Measurements from ENCODE around the gene MTHFD2. TPM values are rescaled to one million over a fixed set of nuclear protein-coding genes. Genes with fewer than 3 reads are reported as not detected.

The MTHFD2 gene
- total and polyA plus RNA-seq, 2 of the 8 experiments (the other 6 are each of a cell fraction or from before 2014, with no cell fraction given), result 99.5 to 291 TPM

DNA sequence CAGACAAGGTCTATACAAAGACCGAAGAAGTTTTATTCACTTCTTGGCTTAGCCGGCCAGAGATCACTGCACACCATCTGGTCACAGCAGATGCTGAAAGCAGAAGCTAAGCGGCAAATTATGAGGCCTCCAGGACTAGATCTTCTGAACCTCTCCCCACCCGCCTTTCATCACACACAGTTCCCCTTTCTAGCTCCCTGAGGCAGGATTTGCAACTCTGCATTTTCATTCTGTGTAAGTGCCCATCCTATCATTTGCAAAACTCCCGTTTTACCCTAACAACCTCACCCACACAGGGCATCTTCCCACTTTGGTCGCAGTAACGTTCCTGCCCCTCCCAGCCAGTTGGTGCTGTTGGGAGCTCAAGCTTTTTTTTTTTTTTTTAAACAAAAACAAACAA, 16.7 kb upstream of the MTHFD2 start:
- Histone ChIP-seq H3K36me3 (ENCODE audit: control insufficient read depth in 2 of 4, insufficient read depth in 4 of 4, low read length in 3 of 4) (no peaks in the 10 kb centered on the region; a peak in 2 of 8 replicates), H2AFZ (ENCODE audit: low read length) (peak overlapping the region; percentile 47; the same call in 1 of the 2 replicates), H2BK120ac (replicated peaks; ENCODE audit: low read depth, low read length) (no peak overlapping the region), H2AK5ac (ENCODE audit: low read depth, low read length) (no peak overlapping the region), H4K8ac (ENCODE audit: extremely low read depth, insufficient read depth, low read length) (no peak overlapping the region), H3K23ac (ENCODE audit: insufficient read length) (no peak overlapping the region), H2BK5ac (ENCODE audit: low read depth, low read length) (no peak overlapping the region), H3K14ac (ENCODE audit: insufficient read length) (no peak overlapping the region), H3K4me2 (ENCODE audit: insufficient read depth in 1 of 2, low read depth in 2 of 2, low read length in 2 of 2) (peak overlapping the region in 1 of 2 experiments; percentile 36; a peak in 2 of 4 replicates), H2BK20ac (ENCODE audit: low read length) (no peak overlapping the region), H3K56ac (replicated peaks; ENCODE audit: insufficient read length, low read depth, low read length) (no peak overlapping the region), H2BK15ac (ENCODE audit: low read length) (no peak overlapping the region), H3K27ac (ENCODE audit: low read depth, low read length) (no peak overlapping the region), H3K4me1 (replicated peaks in 1 of 4; ENCODE audit: control insufficient read depth in 3 of 4, insufficient read depth in 4 of 4, low read length in 3 of 4) (peaks cover 0 to 5% (median 2%) of the 10 kb centered on the region in 4 experiments; a peak in 3 of 7 replicates), H3K18ac (ENCODE audit: extremely low read depth, low read length) (no peak overlapping the region; the same call in 1 of the 2 replicates), H4K20me1 (replicated peaks in 1 of 2; ENCODE audit: control insufficient read depth in 1 of 2, insufficient read depth in 2 of 2, low read length in 2 of 2) (peaks cover 0 to 3% of the 10 kb centered on the region in 2 experiments), H3K79me2 (ENCODE audit: control insufficient read depth in 1 of 2, insufficient read depth in 2 of 2, low read length in 2 of 2) (peaks cover 5 to 15% of the 10 kb centered on the region in 2 experiments), H4K91ac (replicated peaks; ENCODE audit: insufficient read length, low read length) (no peak overlapping the region), H3K23me2 (ENCODE audit: low read depth, low read length) (no peaks in the 10 kb centered on the region; the same call in 1 of the 2 replicates), H3K27me3 (replicated peaks in 1 of 4; ENCODE audit: control insufficient read depth in 3 of 4, extremely low read depth in 1 of 4, insufficient read depth in 3 of 4, low read length in 3 of 4) (no peaks in the 10 kb centered on the region), H3K9ac (replicated peaks in 1 of 4; ENCODE audit: extremely low read depth in 1 of 4, low read depth in 3 of 4, low read length in 3 of 4) (no peak overlapping the region), H3K4me3 (ENCODE audit: extremely low read depth in 1 of 4, insufficient read depth in 2 of 4, low read depth in 3 of 4, low read length in 4 of 4) (no peak overlapping the region), H2BK12ac (ENCODE audit: low read depth, low read length) (no peak overlapping the region), H3K4ac (replicated peaks; ENCODE audit: insufficient read length, low read depth, low read length) (no peak overlapping the region), H3K9me3 (ENCODE audit: insufficient read depth in 2 of 2, low read depth in 1 of 2, low read length in 1 of 2) (no peaks in the 10 kb centered on the region), H3K79me1 (ENCODE audit: low read depth, low read length) (0 out of 2 replicates have a peak, but pooled peaks cover 2% of the 10 kb centered on the region), H4K5ac (ENCODE audit: insufficient read length, low read depth, low read length) (no peak overlapping the region)
- TF ChIP-seq KDM1A (IDR thresholded peaks at IDR 0.05; ENCODE audit: borderline replicate concordance, low read length) (no peak), TAF7 (optimal IDR thresholded peaks at IDR 0.05; ENCODE audit: borderline replicate concordance, low read depth, low read length) (no peak), JUN (IDR thresholded peaks at IDR 0.05; ENCODE audit: low read depth, low read length) (no peak), FOSL1 (IDR thresholded peaks at IDR 0.05; ENCODE audit: insufficient read depth, low read depth, low read length) (no peak), JUND (IDR thresholded peaks at IDR 0.05; ENCODE audit: low read length) (no peak), SP1 (IDR thresholded peaks at IDR 0.05; ENCODE audit: low read depth, low read length) (no peak), EGR1 (IDR thresholded peaks at IDR 0.05; ENCODE audit: borderline replicate concordance, low read depth, low read length) (no peak), HDAC2 (IDR thresholded peaks at IDR 0.05; ENCODE audit: borderline replicate concordance in 1 of 2, low read depth in 2 of 2, low read length in 2 of 2) (no peak), POU5F1 (IDR thresholded peaks at IDR 0.05; ENCODE audit: low read depth, low read length) (no peak)
- ChIA-PET POLR2A (ENCODE audit: partially characterized antibody) (interaction anchor here (0.6 to 72.1 kb wide), 3 partner anchors 4 to 276 kb away, joined by 3 to 2699 read pairs (median 2699); partner anchors contain the start of genes BOLA3, MOB1A and MTHFD2), CTCF (ENCODE audit: partially characterized antibody) (interaction anchor here (0.5 to 1.6 kb wide), 4 partner anchors 18 to 53 kb away, joined by 3 to 8 read pairs (median 4); no protein-coding TSS in a partner anchor)
- DNase-seq (ENCODE audit: low read depth in 1 of 2, low spot score in 2 of 2) (no peak), FAIRE-seq (no peak)
- 61% methylated on average over 7 of the region's 7 CpGs; no CpG with 5 or more reads in 1 of the 2 experiments for WGBS, 2 experiments (ENCODE audit: extremely low coverage in 1 of 2, insufficient coverage in 1 of 2, insufficient read length in 1 of 2, insufficient replicate concordance in 2 of 2, low coverage in 1 of 2, low lambda C conversion rate in 2 of 2, missing lambda C conversion rate in 1 of 2)
